GM18508 (cell line): ENCODE measurements around the gene NSMCE3.

Experiments used
- ATAC-seq: cut with Tn5 transposase; IDR thresholded peaks from one replicate; pipeline ENCODE4 v1.9.1; 2021; ENCODE audit warnings: moderate number of reproducible peaks; ENCODE audit not compliant: insufficient read depth, unreplicated experiment

Gene NSMCE3

GRCh38 chr15:29223640-29224039 is 46.0 kb downstream of the NSMCE3 start:
- no peak for ATAC-seq

GRCh38 chr15:29222129-29222853 is 47.3 kb downstream of the NSMCE3 start:
- no peak for ATAC-seq

DNA sequence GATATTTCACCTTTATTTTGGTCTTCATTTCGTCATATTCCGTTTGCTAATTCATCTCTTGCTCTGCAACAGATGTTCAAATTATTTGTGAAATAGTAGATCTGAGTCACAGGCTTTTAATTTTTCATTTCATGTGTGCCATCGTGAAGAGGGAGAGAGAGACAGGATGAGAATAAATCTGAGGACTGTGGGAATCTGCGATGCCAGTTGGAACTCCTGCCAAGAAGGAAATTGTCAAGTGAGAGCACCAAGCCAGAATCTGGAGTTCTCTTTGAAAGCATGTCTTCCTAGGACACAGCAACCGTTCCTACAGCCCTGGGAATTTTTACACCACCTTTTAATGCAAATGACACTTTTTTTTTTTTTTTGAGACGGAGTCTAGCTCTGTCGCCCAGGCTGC is 48.8 kb downstream of the NSMCE3 start:
- no peak for ATAC-seq

- ATAC-seq = no peak
Measured at GRCh38 chr15:29216955-29217354, 52.7 kb downstream of the NSMCE3 start.
